IMR-90 (cell line): ENCODE data around the gene EIF4A3. TPM values are rescaled to one million over a fixed set of nuclear protein-coding genes. Genes with fewer than 3 reads are reported as not detected.

Experiments used
- ATAC-seq: fragments of 200-7000 bp; cut with Tn5 transposase; 2 replicates; pipeline ENCODE4 v1.9.1; 2020; ENCODE audit warnings: low read depth, mild to moderate bottlenecking, moderate library complexity
- BruUV-seq: library from RNA; stranded (reverse); fragments of 400-500 nt; replicated peaks from 2 replicates; lab custom pipeline; 2021; lab: Mats Ljungman, UMichigan
- CTCF ChIA-PET: fragments of 300-600 bp; formaldehyde crosslinking; extraction: SDS; loops from one replicate; lab custom pipeline; 2021; ENCODE audit warnings: antibody characterized with exemption; lab: Yijun Ruan, JAX
- POLR2A ChIA-PET: fragments of 300-600 bp; sonication (Branson Sonifier 250); formaldehyde crosslinking; loops from one replicate; lab custom pipeline; 2022; ENCODE audit warnings: antibody characterized with exemption; ENCODE audit not compliant: unreplicated experiment; lab: Charles Lee
- DNase-seq: peaks from one replicate; pipeline ENCODE4 v3.0.0; 2013
- H2AFZ ChIP-seq: replicated peaks from 2 replicates; pipeline ENCODE3; 2013; ENCODE audit warnings: low read length, mild to moderate bottlenecking; ENCODE audit not compliant: poor library complexity
- H2AK5ac ChIP-seq: 2 replicates; pipeline ENCODE4 v1.6.1; 2013; ENCODE audit warnings: low read depth, low read length, inconsistent platforms
- H2AK9ac ChIP-seq: replicated peaks from 2 replicates; pipeline ENCODE3; 2013; ENCODE audit warnings: mild to moderate bottlenecking, low read depth, low read length, moderate library complexity; ENCODE audit not compliant: poor library complexity
- H2BK120ac ChIP-seq: 2 replicates; pipeline ENCODE4 v1.6.1; 2013; ENCODE audit warnings: low read depth, low read length, inconsistent platforms
- H2BK15ac ChIP-seq: 3 replicates; pipeline ENCODE4 v1.6.1; 2013; ENCODE audit warnings: low read depth, low read length, inconsistent platforms
- H2BK20ac ChIP-seq: 2 replicates; pipeline ENCODE4 v1.6.1; 2013; ENCODE audit warnings: low read depth, mild to moderate bottlenecking, inconsistent platforms, low read length, moderate library complexity
- H2BK5ac ChIP-seq: 2 replicates; pipeline ENCODE4 v1.6.1; 2013; ENCODE audit warnings: mild to moderate bottlenecking, low read depth, low read length, inconsistent platforms; ENCODE audit not compliant: poor library complexity, severe bottlenecking
- H3K14ac ChIP-seq: replicated peaks from 2 replicates; pipeline ENCODE4 v1.6.1; 2013; ENCODE audit warnings: low read depth, low read length, inconsistent platforms
- H3K18ac ChIP-seq: 2 replicates; pipeline ENCODE4 v1.6.1; 2013; ENCODE audit warnings: low read depth, low read length, control low read depth
- H3K23ac ChIP-seq: 2 replicates; pipeline ENCODE4 v1.6.1; 2013; ENCODE audit warnings: low read depth, low read length, inconsistent platforms
- H3K27ac ChIP-seq: 2 replicates; pipeline ENCODE4 v1.5.1; 2013; ENCODE audit warnings: mild to moderate bottlenecking, control low read depth, low read length; ENCODE audit not compliant: insufficient read depth
- H3K27me3 ChIP-seq: 2 replicates; pipeline ENCODE4 v1.6.1; 2013; ENCODE audit warnings: low read length; ENCODE audit not compliant: control insufficient read depth, insufficient read depth
- H3K36me3 ChIP-seq: 2 replicates; pipeline ENCODE4 v1.6.1; 2013; ENCODE audit warnings: low read length, mixed read lengths; ENCODE audit not compliant: control insufficient read depth, insufficient read depth
- H3K4ac ChIP-seq: 2 replicates; pipeline ENCODE4 v1.6.1; 2013; ENCODE audit warnings: low read depth, low read length, inconsistent platforms
- H3K4me1 ChIP-seq: 2 replicates; pipeline ENCODE4 v1.6.1; 2013; ENCODE audit warnings: low read length, mixed read lengths; ENCODE audit not compliant: control insufficient read depth, insufficient read depth
- H3K4me2 ChIP-seq: 2 replicates; pipeline ENCODE4 v1.6.1; 2013; ENCODE audit warnings: low read depth, mild to moderate bottlenecking, control low read depth, low read length, moderate library complexity
- H3K4me3 ChIP-seq: 2 replicates; pipeline ENCODE4 v1.5.1; 2013; ENCODE audit warnings: low read depth, mild to moderate bottlenecking, control low read depth, low read length, moderate library complexity; ENCODE audit not compliant: insufficient read depth
- H3K56ac ChIP-seq: 2 replicates; pipeline ENCODE4 v1.6.1; 2013; ENCODE audit warnings: low read length, inconsistent platforms; ENCODE audit not compliant: insufficient read depth; ENCODE audit errors: extremely low read depth
- H3K79me1 ChIP-seq, 2 experiments: 2 replicates each; pipeline ENCODE4 v1.6.1; 2013; ENCODE audit warnings: low read length in 2 of 2, inconsistent platforms in 1 of 2, low read depth in 1 of 2
- H3K9ac ChIP-seq: 2 replicates; pipeline ENCODE4 v1.6.1; 2013; ENCODE audit warnings: low read depth, low read length, control low read depth
- H3K9me1 ChIP-seq: 2 replicates; pipeline ENCODE4 v1.6.1; 2013; ENCODE audit warnings: low read length, inconsistent platforms; ENCODE audit not compliant: insufficient read depth
- H3K9me3 ChIP-seq: 2 replicates; pipeline ENCODE4 v1.6.1; 2013; ENCODE audit warnings: low read length; ENCODE audit not compliant: control insufficient read depth, insufficient read depth
- H4K20me1 ChIP-seq: 2 replicates; pipeline ENCODE4 v1.6.1; 2013; ENCODE audit warnings: low read length, inconsistent platforms; ENCODE audit not compliant: insufficient read depth
- H4K5ac ChIP-seq: 2 replicates; pipeline ENCODE4 v1.6.1; 2013; ENCODE audit warnings: mild to moderate bottlenecking, low read depth, low read length, control low read depth
- H4K8ac ChIP-seq, 2 experiments: 2 replicates each; pipeline ENCODE4 v1.6.1; 2013; ENCODE audit warnings: low read depth in 2 of 2, low read length in 2 of 2, control low read depth in 1 of 2, inconsistent platforms in 1 of 2
- H4K91ac ChIP-seq: 2 replicates; pipeline ENCODE4 v1.6.1; 2013; ENCODE audit warnings: low read depth, low read length, inconsistent platforms; ENCODE audit not compliant: insufficient read depth
- BHLHE40 ChIP-seq: fragments of 150-350 bp; IDR thresholded peaks from 2 replicates; pipeline ENCODE4 v1.6.1; 2016; ENCODE audit warnings: mild to moderate bottlenecking, low read depth, low read length
- CEBPB ChIP-seq: IDR thresholded peaks from 2 replicates; pipeline ENCODE4 v1.6.1; 2012; ENCODE audit warnings: low read depth, low read length, improper control_type of control experiment
- CHD1 ChIP-seq: IDR thresholded peaks from 2 replicates; pipeline ENCODE4 v1.6.1; 2012; ENCODE audit warnings: low read depth, low read length, improper control_type of control experiment
- FOS ChIP-seq: fragments of 150-350 bp; IDR thresholded peaks from 2 replicates; pipeline ENCODE4 v1.6.1; 2016; ENCODE audit warnings: low read depth, low read length
- MAFK ChIP-seq: IDR thresholded peaks from 2 replicates; pipeline ENCODE4 v1.6.1; 2012; ENCODE audit warnings: low read depth, low read length, improper control_type of control experiment
- MAZ ChIP-seq: IDR thresholded peaks from 2 replicates; pipeline ENCODE4 v1.6.1; 2012; ENCODE audit warnings: low read depth, mild to moderate bottlenecking, low read length, improper control_type of control experiment, moderate library complexity, borderline replicate concordance
- MXI1 ChIP-seq: IDR thresholded peaks from 2 replicates; pipeline ENCODE4 v1.6.1; 2012; ENCODE audit warnings: low read depth, mild to moderate bottlenecking, low read length, moderate library complexity, borderline replicate concordance
- NFE2L2 ChIP-seq: fragments of 150-350 bp; IDR thresholded peaks from 2 replicates; pipeline ENCODE4 v1.6.1; 2016; ENCODE audit warnings: low read depth, mild to moderate bottlenecking, low read length
- POLR2A ChIP-seq: IDR thresholded peaks from 2 replicates; pipeline ENCODE4 v1.6.1; 2012; ENCODE audit warnings: mild to moderate bottlenecking, low read depth, low read length
- RAD21 ChIP-seq: IDR thresholded peaks from 2 replicates; pipeline ENCODE4 v1.6.1; 2012; ENCODE audit warnings: low read length, improper control_type of control experiment
- RCOR1 ChIP-seq: IDR thresholded peaks from 2 replicates; pipeline ENCODE4 v1.6.1; 2012; ENCODE audit warnings: mild to moderate bottlenecking, low read length, improper control_type of control experiment; ENCODE audit not compliant: insufficient replicate concordance
- RFX5 ChIP-seq: IDR thresholded peaks from 2 replicates; pipeline ENCODE4 v1.8.0; 2012; ENCODE audit warnings: low read depth, mild to moderate bottlenecking, low read length, moderate library complexity
- SMC3 ChIP-seq: fragments of 150-350 bp; IDR thresholded peaks from 2 replicates; pipeline ENCODE4 v1.6.1; 2016; ENCODE audit warnings: low read depth, mild to moderate bottlenecking, antibody characterized with exemption, low read length, moderate library complexity
- USF2 ChIP-seq: fragments of 150-350 bp; IDR thresholded peaks from 2 replicates; pipeline ENCODE4 v1.6.1; 2017; ENCODE audit warnings: mild to moderate bottlenecking, antibody characterized with exemption, low read length, low read depth
- WGBS, 2 experiments: methylation state at CpG; one replicate each; pipeline versions ENCODE4 v1.1.5 to v1.1.7; 2013; ENCODE audit warnings: missing lambda C conversion rate in 2 of 2; ENCODE audit not compliant: insufficient read length in 1 of 2; ENCODE audit errors: extremely low coverage in 2 of 2; 5-methylcytosine and 5-hydroxymethylcytosine counted together
- dilution Hi-C: fragments of 300-500 bp; cut with HindIII; formaldehyde crosslinking; loops from one replicate; pipeline ENCODE4 v1.14.3; 2018; ENCODE audit warnings: low sequenced_read_pairs; ENCODE audit not compliant: unreplicated experiment
- in situ Hi-C: fragments of 300-500 bp; cut with MboI; formaldehyde crosslinking; loops from 3 replicates; pipeline ENCODE4 v1.14.3; 2019; ENCODE audit warnings: low sequenced_read_pairs, inconsistent platforms, mixed read lengths
- intact Hi-C: fragments of 100-400 bp; cut with micrococcal nuclease; formaldehyde crosslinking; loops from 2 replicates; pipeline ENCODE4 v1.10.0; 2022
- polyA plus RNA-seq, 3 experiments: library from polyadenylated mRNA; depleted of rRNA; stranded (reverse); fragments of >200 nt; gene quantifications; 2 replicates each; pipeline ENCODE4 v1.2.3, GENCODE V29; 2012; ENCODE audit warnings: low replicate concordance in 1 of 3
- total RNA-seq: library from RNA; depleted of rRNA; stranded (reverse); fragments of >200 nt; gene quantifications from 2 replicates; pipeline ENCODE4 v1.2.3, GENCODE V29; 2012
- TF ChIP-seq, protein P1 (sequence below): fragments of 150-350 bp; IDR thresholded peaks from 2 replicates; pipeline ENCODE4 v1.6.1; 2016; ENCODE audit warnings: low read depth, mild to moderate bottlenecking, low read length, moderate library complexity, borderline replicate concordance
- TF ChIP-seq, protein P2 (sequence below): conservative IDR thresholded peaks from 2 replicates; pipeline ENCODE4 v1.5.1; 2012; ENCODE audit warnings: mild to moderate bottlenecking, low read depth, low read length, improper control_type of control experiment

The EIF4A3 gene
- total and polyA plus RNA-seq, 2 of the 4 experiments (the other 2 are of a cell fraction), result 85.3 to 97.1 TPM

GRCh38 chr17:80113033-80113484 is 33.9 kb downstream of the EIF4A3 start:
- Histone ChIP-seq H3K4me1 (peaks cover 5% of the 10 kb centered on the region), H3K4ac (no peak overlapping the region), H4K8ac (no peak overlapping the region), H4K20me1 (no peaks in the 10 kb centered on the region), H3K9me3 (no peaks in the 10 kb centered on the region), H3K56ac (no peak overlapping the region), H2BK20ac (no peak overlapping the region), H3K4me2 (no peak overlapping the region), H3K23ac (no peak overlapping the region), H3K14ac (no peak overlapping the region), H2BK120ac (no peak overlapping the region), H3K79me1 (no peaks in the 10 kb centered on the region), H4K91ac (no peak overlapping the region), H2BK15ac (no peak overlapping the region), H2AK5ac (no peak overlapping the region), H3K27ac (no peak overlapping the region), H2AFZ (peak overlapping the region; percentile 41), H3K18ac (no peak overlapping the region), H3K27me3 (no peaks in the 10 kb centered on the region), H3K9me1 (peaks cover 7% of the 10 kb centered on the region), H2BK5ac (no peak overlapping the region), H3K36me3 (peaks cover 3% of the 10 kb centered on the region; the same call in 1 of the 2 replicates), H4K5ac (no peak overlapping the region), H3K9ac (no peak overlapping the region), H3K4me3 (no peak overlapping the region), H2AK9ac (peak overlapping the region; percentile 71)
- no TSS peak for BruUV-seq
- ATAC-seq, result no peak
- in situ Hi-C loops, result no loop called here
- CTCF ChIA-PET, result no interaction called here
- POLR2A ChIA-PET, result no interaction called here
- intact Hi-C loops, result no loop called here
- dilution Hi-C loops, result no loop called here
- TF ChIP-seq FOS (no peak), MAZ (no peak), CHD1 (no peak), RFX5 (no peak), RCOR1 (no peak), USF2 (no peak), MAFK (no peak), RAD21 (no peak), CEBPB (no peak), BHLHE40 (no peak), MXI1 (no peak), POLR2A (no peak), NFE2L2 (no peak), SMC3 (no peak)
- TF ChIP-seq, protein P1, sequence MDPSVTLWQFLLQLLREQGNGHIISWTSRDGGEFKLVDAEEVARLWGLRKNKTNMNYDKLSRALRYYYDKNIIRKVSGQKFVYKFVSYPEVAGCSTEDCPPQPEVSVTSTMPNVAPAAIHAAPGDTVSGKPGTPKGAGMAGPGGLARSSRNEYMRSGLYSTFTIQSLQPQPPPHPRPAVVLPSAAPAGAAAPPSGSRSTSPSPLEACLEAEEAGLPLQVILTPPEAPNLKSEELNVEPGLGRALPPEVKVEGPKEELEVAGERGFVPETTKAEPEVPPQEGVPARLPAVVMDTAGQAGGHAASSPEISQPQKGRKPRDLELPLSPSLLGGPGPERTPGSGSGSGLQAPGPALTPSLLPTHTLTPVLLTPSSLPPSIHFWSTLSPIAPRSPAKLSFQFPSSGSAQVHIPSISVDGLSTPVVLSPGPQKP, result no peak
- TF ChIP-seq, protein P2, sequence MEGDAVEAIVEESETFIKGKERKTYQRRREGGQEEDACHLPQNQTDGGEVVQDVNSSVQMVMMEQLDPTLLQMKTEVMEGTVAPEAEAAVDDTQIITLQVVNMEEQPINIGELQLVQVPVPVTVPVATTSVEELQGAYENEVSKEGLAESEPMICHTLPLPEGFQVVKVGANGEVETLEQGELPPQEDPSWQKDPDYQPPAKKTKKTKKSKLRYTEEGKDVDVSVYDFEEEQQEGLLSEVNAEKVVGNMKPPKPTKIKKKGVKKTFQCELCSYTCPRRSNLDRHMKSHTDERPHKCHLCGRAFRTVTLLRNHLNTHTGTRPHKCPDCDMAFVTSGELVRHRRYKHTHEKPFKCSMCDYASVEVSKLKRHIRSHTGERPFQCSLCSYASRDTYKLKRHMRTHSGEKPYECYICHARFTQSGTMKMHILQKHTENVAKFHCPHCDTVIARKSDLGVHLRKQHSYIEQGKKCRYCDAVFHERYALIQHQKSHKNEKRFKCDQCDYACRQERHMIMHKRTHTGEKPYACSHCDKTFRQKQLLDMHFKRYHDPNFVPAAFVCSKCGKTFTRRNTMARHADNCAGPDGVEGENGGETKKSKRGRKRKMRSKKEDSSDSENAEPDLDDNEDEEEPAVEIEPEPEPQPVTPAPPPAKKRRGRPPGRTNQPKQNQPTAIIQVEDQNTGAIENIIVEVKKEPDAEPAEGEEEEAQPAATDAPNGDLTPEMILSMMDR, result no peak
- WGBS, 2 experiments, result no CpG with 5 or more reads among the region's 20 CpGs
- no peak for DNase-seq
